HS-5 (cell line): Measurements from ENCODE around the gene MRPL12.

Source experiments
- DNase-seq: peaks from one replicate; pipeline ENCODE4 v3.0.0-alpha.2; 2012; ENCODE audit warnings: low read depth

MRPL12 gene

DNA sequence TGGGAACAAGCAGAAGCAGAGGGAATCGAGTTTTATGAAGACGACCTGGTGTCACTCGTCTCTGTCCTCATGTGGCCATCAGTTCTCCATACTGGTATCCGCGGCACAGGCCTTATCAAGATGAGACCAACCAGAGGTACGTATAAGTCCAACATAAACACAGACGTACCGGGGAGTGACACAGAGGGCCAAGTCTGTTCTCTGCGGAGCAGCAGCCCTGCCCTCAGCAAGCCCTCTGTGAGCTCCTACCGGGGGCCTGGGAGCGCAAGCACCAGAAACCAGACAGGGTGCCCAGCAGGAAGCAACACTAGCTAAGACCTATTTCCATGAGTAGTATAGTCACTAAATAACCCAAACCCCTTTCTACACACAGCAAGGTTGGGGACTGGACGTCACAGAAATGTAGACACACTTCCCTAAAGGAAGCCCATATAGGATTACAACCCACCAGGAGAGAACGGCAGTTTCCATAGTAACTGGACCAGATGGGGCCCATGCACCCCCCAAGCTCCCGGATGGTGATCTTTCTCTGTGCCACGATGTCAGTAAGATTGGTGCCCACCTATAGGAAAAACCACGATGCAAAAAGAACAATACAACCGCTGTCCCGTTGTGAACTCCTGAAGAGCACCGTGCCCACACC, 20.5 kb upstream of the MRPL12 start:
- no peak for DNase-seq

- no peak for DNase-seq
Measured at GRCh38 chr17:81683208-81683583, 20.0 kb upstream of the MRPL12 start.

GRCh38 chr17:81683584-81684441, 19.4 kb upstream of the MRPL12 start, which contains the start of the genes ARL16 and HGS:
TSS of gene ARL16 (minus strand) at chr17:81683797. CDS start at chr17:81683753, 44 bp downstream.
TSS of gene HGS (plus strand) at chr17:81684011. CDS start at chr17:81684067, 56 bp downstream.
- peak; percentile 99 for DNase-seq

GRCh38 chr17:81684442-81684911, 18.7 kb upstream of the MRPL12 start:
- DNase-seq: peak; percentile 63

- peak; percentile 69 for DNase-seq
Measured at GRCh38 chr17:81685108-81685507, 18.1 kb upstream of the MRPL12 start.

DNA sequence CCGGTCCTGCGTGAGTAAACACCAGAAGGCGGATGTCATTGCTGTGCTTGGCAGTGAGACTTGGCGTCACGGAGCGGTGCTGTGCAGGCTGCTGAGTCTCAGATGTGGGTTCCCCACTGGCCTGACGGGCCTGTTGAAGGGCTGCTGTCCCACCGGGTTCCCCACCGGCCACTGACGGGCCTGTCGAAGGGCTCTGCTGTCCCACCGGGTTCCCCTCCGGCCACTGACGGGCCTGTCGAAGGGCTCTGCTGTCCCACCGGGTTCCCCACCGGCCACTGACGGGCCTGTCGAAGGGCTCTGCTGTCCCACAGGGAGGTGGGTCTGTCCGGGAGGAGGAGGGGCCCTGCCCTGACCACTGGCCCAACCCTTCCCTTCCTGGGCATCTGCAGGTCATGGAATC, 16.6 kb upstream of the MRPL12 start:
- DNase-seq: no peak

GRCh38 chr17:81687770-81688541, 15.2 kb upstream of the MRPL12 start:
- DNase-seq: no peak

GRCh38 chr17:81688616-81689015, 14.6 kb upstream of the MRPL12 start:
- DNase-seq: no peak

DNA sequence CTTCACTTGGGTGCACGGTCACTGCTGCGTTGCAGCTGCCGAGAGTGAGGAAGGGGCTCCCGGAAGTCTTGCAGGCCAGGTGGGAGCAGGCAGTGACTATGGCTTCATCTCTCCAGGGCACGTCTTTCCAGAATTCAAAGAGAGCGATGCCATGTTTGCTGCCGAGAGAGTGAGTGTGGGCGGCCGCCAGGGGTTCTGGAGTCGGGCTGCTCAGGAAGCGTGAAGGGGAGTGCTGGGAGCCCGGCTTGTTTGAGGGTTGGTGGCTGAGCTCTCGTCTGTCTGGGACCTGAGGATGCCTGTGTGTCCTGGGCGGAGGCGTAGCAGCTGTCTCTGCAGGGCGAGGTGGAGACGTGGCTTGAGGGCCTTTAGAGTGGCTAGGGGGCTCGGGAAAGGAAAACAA, 13.1 kb upstream of the MRPL12 start:
- no peak for DNase-seq

- no peak for DNase-seq
Measured at GRCh38 chr17:81690549-81690948, 12.6 kb upstream of the MRPL12 start.

DNA sequence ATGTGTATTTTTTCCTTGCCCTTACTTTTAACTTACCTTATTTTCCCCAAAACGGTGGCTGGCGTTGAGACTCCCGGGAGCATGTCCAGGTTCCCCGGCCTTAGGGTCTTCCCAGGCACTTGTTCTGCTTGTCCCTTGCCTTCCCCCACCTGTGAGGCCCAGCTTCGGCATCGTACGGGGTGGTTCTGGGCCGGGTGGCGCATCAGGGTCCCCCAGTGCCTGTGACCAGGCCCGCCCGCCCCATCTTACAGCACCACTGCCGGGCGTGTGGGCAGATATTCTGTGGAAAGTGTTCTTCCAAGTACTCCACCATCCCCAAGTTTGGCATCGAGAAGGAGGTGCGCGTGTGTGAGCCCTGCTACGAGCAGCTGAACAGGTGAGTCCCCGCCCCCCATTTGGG, 12.0 kb upstream of the MRPL12 start:
- no peak for DNase-seq

GRCh38 chr17:81691608-81692007, 11.6 kb upstream of the MRPL12 start:
- no peak for DNase-seq

DNA sequence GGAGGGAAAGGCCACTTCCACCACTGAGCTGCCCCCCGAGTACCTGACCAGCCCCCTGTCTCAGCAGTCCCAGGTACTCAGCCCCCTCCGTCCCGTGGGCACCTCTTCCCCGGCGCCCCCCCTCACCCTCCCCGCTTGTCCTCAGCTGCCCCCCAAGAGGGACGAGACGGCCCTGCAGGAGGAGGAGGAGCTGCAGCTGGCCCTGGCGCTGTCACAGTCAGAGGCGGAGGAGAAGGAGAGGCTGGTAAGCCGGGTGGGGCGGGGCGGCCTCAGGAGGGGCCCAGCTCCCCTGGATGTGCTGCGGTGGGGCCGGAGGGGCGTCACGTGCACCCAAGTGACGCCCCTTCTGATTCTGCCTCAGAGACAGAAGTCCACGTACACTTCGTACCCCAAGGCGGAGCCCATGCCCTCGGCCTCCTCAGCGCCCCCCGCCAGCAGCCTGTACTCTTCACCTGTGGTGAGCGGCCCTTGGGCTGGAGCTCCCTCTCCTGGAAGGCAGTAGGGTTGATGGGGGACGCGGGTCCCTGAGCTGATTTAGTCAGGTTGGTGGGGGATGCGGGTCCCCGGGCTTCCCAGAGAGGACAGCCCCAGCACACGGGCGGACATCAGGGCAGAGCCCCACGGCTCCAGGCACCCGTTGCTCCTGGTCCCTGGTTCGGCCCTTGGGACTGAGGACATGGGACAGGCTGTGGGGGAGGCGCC, 9.5 kb upstream of the MRPL12 start:
- no peak for DNase-seq

- no peak for DNase-seq
Measured at GRCh38 chr17:81694810-81695209, 8.4 kb upstream of the MRPL12 start.

GRCh38 chr17:81695211-81695610, 8.0 kb upstream of the MRPL12 start:
- no peak for DNase-seq

DNA sequence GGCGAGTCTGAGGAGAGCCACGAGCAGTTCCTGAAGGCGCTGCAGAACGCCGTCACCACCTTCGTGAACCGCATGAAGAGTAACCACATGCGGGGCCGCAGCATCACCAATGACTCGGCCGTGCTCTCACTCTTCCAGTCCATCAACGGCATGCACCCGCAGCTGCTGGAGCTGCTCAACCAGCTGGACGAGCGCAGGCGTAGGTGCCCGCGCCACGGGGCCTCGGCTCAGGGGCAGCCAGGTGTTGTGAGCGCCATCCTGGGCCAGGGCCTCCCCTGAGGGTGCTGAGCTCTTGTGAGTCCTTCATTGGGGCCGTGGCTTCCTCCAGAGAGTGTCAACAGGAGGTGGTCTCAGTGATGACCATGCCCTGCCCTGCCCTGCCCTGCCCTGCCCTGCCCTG, 7.4 kb upstream of the MRPL12 start:
- DNase-seq: no peak

- no peak for DNase-seq
Measured at GRCh38 chr17:81696218-81696941, 6.8 kb upstream of the MRPL12 start.

DNA sequence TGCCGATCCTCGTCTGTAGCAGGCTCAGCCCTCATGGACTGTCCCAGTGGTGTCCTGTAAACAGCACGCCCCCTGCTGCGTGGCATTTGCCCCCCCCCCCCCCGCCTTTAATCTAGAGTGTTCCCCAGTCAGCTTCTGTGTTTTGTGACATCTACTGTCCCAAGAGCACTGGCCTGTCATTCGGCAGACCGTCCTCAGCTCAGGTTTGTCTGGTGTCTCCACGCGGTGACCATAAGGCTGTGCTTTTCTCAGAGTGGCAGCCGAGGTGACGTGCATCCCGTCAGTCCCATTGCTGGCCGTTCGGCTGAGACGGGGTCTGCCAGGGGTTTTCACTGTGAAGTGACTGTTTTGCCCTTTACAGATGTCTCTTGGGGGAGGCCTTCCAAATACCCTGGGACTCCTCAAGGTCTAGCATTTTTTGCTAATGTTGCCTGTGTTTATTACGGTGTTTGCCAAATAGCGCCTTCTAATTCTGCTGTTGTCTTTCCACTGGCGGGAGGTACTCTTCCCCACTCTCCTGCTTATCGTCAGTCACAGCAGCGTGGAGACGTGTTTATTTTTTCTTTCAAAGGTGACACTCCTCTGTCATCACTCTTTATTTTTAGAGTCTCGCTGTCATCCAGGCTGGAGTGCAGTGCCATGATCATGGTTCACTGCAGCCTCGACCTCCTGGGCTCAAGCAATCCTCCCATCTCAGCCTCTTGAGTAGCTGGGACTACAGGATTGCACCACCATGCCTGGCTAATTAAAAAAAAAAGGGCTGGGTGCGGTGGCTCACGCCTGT, 5.7 kb upstream of the MRPL12 start:
- no peak for DNase-seq

- DNase-seq: no peak
Measured at GRCh38 chr17:81700353-81701287, 2.5 kb upstream of the MRPL12 start.
